Raji (cell line): ENCODE results near the gene STUM.

Experiments
- POLR2A ChIP-seq: IDR thresholded peaks from 2 replicates; pipeline ENCODE4 v1.6.1; 2011; ENCODE audit warnings: low read depth, low read length, control low read depth; ENCODE audit not compliant: insufficient read depth

The STUM gene

DNA sequence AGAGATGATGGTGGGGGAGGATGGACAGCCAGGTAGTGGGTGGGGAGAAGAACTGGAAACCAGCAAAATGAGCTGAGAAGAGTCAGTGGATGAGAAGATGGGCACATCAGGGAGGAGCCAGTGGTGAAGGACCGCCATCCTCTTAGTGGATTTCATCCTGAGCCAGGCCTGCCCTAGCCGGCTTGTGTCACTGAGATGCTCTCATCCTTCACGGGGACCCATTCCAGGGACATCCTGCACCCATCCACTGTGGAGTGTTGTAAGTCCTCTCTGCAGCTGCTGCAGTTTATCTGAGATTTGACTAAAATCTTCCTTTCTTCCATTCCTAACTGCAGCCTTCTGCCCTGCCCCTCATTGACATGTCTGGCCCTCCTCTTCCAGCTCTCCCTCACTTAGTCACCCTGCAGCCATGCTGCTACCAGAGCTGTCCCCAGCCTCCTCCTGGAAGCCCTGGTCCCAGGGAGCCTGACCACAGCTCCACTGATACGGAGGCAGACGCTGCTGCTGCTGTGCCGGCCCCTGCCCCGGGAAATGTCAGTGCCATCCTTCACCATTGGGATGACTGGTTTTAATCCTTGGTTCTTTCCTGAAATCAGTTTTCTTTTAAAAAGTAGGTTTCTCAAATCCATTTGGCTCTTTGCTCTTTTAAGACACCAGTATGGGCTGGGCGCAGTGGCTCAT lies 33.2 kb downstream of the STUM start:
- TF ChIP-seq POLR2A: no peak

DNA sequence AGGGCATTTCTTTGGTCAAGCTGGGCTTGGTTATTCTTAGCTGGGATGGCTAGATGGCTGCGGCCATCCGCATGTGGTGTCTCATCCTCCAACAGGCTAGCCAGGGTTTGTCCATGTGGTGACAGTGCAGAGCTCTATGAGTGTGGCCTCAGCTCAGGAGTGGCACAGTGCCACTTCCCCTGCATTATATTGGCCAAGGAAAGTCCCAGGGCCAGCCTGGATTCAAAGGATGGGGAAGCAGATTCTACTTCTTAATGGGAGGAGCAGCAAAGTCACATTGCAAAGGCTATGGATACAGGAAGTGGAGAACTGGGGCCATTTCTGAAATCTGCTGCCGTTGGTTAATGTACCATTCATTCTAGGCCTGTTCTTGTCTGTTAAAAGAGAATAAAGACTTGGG lies 34.4 kb downstream of the STUM start:
- no peak for TF ChIP-seq POLR2A

DNA sequence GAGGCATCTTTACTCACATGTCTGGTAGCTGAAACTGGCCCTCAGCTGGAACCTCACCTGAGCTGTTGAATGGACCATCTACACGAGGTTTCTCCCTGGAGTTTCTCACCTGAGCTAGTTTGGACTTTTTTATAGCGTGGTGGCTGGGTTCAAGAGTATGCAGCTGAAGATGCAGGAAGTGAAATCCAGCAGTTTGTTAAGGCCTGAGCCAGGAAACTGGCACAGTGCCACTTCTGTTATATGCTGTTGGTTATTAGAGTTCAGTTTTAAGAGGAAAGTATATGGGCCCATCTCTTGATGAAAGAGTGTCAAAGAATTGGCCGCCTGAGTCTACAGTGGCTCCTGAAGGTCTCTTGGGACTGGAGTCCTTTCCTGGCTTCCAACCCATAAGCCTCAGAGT lies 35.6 kb downstream of the STUM start:
- no peak for TF ChIP-seq POLR2A

DNA sequence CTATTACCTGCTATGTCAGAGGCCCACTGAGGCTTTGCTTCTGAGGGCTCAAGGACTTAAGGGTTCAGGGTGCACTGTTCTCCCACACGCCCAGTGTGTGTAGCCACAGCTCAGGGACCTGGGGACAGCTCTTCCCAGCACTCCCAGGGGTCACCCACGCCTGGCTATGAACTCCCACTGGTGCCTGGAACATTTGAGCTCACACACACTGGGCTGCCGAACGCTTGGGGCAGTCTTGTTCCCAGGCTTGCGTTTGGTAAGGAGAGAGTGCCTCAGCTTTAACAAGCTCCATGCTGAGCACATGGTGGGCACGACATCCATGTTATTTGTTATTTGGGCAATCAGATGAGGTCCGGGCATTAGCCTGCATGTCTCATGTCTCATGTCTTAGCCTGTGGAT lies 37.6 kb downstream of the STUM start:
- TF ChIP-seq POLR2A: no peak

DNA sequence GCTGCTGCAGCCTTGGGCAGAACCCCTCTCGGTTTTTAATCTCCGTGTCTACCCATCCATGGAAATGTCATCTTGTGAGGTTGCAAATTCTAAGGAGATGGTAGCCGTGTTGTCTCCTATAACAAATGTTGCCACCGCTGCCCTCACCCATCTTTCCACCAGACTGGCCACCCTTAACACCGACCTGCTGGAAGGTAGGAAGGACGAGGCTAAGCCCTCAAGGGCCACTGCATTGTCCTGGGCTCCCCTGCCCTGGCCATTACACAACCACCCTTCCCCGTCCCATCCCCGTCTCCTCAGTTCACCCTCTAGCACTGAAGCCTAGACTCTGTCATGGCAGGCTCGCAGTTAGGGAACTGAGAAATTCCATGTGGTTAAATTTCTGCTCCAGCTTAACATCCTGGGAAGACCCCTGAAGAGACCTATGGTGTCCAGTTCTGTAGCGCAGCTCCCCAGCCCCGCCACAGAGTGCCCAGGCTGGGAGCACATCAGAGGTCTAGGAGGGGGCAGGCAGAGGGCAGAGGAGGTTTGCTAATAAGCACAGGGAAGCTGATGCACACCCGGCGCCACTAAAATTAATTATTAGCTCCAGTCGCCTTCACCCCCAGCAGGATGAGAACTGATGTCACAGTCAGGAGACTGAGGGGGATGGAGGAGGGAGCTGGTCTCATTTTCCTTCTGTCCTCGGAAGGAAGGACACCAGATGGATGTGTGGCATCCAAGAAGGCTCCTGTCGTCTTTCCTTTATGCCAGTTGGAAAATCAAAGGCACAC lies 38.3 kb downstream of the STUM start:
- TF ChIP-seq POLR2A: no peak

DNA sequence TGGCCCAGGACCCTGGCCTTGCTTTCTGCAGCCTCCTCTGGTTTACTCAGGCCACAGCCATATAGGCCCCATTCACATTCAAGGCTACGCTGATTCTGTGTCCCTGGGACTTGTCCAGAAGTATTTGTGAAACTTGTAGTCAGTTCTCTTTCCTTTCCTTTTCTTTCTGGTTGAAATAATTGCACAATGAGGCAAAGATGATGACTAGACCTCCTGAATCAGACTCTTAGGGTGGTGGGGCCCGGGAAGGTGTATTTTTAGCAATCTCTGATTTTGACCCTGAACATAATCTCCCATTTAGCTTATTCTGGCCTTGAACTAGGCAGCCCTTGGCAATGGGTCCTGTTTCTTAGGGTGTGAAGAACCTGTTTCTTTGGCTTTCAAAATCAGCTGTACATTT lies 39.9 kb downstream of the STUM start:
- TF ChIP-seq POLR2A: no peak

DNA sequence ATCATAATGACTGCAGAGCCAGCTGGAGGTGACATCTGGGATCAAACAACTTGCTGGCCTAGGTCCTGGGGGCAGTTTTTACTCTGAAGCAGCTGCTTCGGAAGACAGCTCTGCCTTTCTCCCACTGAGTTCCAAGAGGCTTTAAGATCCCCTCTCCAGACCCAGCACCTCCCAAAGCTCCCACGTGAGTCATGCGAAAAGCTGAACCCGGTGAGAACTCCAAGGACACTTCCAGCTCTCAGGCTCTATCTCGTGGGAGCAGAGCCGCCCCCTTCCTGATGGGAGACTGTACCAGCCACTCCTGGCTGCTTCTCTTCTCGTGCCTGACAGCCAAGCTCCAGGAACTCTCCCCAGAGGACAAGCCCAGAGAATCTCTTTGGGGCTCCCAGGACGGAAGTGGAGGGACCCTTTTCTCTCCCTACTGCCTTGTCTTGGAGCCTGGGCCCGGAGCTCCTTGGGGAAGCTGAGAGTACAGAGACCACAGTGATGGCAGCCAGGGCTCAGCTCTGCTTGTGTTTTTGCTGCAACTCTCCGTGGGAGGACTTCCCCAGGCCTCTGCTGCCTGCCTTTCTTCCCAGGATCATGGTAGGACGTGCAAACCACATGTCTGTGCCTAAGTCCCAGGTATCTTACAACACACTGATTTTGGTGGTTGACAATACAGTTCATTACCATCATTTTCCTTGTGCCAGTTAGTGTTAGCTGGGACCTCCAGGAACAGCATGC lies 40.6 kb downstream of the STUM start:
- TF ChIP-seq POLR2A: no peak

DNA sequence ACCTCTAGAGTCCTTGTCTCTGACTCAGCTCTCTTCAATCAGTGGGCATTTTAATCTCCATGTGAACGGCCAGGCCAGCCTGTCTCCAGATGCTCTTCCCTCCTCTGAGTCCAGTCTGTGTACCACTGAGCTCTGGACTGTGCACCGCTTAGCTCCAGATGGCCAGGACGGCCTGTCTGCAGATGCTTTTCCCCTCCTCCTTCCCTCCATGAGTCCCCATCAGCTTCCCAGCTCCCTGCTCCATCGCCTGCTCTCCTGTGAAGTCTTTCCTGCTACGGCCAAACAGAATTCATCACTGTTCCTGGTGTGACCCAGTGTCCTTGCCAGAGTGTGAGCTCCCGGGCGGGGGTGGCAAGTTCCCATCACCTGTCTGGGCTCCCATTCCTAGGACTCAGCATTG lies 42.0 kb downstream of the STUM start:
- TF ChIP-seq POLR2A: no peak

DNA sequence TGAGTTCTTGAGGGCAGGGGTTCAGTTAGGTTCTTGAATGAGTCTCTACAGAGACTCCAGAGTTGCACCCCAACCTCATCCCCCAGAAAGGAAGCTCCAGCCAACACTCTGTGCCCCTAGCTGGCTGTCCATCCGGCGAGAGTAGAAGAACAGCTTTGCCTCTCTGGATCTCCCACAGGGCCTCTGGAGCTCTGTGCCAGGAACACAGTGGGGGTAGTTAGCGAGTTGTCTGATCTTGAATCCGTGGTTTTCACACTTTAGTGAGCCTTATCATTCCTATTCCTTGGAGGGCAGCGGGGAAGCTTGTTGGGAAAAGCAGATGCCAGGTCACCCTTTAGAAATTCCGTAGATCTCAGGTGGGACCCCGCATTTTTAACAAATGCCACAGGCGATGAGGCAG lies 45.0 kb downstream of the STUM start:
- TF ChIP-seq POLR2A: no peak

DNA sequence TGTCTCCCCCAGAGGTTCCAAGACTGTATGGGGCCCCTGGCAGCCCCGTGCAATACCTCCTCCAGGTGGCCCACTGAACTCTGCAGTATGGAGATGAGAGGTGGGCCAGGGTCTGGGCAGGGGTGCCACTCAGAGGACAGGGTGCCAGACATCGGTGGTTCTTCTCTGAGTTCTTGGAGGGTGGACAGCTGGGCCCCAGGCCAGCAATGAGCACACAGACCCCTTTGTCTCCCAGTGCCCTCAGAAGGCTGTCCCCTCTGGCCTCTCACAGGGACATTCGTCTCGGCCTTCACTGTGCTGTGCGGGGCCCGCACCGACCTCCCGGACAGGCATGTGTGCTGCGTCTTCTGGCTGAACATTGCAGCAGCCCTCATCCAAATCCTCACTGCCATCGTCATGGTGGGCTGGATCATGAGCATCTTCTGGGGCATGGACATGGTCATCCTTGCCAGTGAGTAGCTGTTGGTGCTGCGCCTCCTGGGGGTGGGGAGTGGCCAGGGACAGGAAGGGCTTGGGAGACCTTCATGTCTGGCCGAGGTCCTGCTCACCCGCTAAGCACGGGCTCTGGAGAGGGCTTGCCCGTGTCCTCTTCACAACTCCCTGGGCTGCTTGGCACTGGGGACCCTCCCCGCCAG lies 48.1 kb downstream of the STUM start:
- TF ChIP-seq POLR2A: no peak

DNA sequence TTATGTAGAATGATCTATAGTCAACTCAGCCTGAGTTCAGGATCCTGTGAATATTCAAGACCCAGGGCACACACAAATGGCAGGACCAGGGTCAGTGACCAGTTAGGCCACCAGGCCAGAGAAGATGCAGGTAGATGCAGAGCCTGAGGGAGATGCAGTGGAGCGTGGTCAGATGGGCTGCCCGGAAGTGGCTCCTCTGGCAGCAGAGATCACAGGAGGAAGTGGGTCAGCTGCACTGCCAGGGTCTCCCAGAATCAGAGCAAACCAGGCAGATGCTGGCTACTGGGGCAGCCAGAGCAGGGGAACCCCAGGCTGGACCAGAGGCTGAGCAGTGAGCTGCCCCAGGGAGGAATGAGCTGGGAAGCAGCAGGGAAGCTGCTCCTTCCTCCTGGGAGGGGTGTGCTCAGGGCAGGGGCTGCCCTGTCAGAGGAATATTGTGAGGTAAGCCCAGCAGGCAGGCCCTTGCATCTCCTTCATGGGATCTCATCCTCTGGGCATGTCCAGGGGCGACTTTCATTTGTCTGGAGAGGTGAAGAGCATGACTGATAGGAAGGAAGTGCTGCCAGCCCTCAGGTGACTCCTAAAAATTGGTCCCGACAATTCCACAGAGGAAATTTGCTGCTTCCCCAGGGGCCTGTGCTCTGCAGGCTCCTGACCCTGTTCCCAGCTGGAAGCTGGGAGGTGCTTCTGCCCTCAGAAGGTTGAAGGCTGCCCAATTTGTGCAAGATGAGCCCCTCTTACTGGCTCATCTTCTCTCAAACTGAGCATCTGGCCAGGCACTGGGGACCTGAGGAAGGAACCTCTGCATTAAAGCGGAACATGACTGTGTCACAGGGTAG lies 49.3 kb downstream of the STUM start:
- TF ChIP-seq POLR2A: no peak

DNA sequence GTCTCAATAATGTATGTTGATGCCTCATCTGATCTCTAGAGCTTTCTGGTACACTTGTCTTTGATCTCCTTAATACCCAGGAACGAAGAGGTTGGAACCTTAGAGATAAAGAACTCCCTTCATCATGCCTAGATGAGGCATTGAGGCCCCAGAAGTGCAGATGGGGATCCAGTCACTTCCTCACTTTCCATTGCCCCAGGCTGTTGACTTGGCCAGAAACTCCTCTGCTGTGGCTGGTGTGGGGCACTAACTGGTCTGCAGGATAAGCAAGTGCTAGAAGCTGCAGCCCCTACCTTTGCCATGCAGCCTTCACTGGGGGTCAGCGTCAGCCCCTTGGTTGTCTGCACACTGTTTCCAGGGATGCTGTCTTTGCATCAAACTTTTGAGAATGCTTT lies 49.9 kb downstream of the STUM start:
- no peak for TF ChIP-seq POLR2A

DNA sequence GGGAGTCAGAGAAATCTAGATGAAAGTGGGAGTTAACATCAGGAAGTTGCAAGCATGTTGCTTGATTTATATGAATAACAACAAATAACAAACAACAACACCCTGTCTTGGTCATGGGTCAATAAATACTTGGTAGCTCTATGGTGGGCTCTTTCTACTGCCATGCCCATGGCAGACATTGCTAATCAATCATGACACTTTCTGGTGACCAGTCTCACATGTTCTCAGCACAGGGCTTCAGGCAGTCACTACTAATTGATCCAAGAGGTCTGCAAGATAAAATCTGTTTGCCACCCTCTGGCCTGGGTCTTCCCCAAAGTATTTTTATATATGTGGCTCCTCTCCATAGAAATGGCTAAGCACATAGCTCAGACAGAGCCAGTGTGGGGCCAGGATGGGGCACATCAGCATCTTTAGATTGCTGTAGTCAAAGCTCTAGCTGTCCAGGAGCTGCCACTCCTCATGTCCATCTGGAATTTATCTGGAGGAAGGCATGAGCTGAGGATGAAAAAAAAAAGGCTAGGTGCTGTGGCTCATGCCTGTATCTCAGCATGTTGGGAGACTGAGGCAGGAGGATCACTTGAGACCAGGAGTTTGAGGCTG lies 51.2 kb downstream of the STUM start:
- TF ChIP-seq POLR2A: no peak

DNA sequence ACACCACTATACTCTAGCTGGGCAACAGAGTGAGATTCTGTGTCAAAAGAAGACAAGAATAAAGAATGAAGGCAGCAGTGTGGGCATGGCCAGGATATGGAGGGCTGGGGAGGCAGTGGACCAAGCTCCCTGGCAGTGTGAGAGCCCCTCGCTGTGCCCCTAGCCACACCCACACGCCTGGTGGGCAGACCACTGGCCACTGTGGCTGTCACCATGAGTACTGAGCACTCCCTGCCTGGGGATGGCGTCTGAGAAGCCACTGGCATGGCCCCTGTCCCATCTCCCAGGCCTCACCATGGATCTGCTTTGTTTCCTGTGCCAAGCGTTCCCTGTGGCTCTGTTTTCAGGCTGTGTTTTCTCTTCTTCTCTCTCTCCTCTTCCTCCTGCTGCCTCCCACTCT lies 51.7 kb downstream of the STUM start:
- TF ChIP-seq POLR2A: no peak
